CD1c-positive myeloid dendritic cell (primary cell): Measurements from ENCODE around the gene SAMM50.

Experiments
- DNase-seq: peaks from one replicate; pipeline ENCODE4 v3.0.0-alpha.2; 2016; ENCODE audit errors: extremely low spot score

Gene SAMM50

GRCh38 chr22:43945632-43946383, 9.4 kb upstream of the SAMM50 start:
- DNase-seq, result peak; percentile 67

GRCh38 chr22:43946384-43946667, 8.9 kb upstream of the SAMM50 start:
- DNase-seq, result no peak

GRCh38 chr22:43948836-43949406, 6.3 kb upstream of the SAMM50 start:
- no peak for DNase-seq

- DNase-seq, result no peak
Observed at GRCh38 chr22:43951391-43951790, 3.9 kb upstream of the SAMM50 start.

DNA sequence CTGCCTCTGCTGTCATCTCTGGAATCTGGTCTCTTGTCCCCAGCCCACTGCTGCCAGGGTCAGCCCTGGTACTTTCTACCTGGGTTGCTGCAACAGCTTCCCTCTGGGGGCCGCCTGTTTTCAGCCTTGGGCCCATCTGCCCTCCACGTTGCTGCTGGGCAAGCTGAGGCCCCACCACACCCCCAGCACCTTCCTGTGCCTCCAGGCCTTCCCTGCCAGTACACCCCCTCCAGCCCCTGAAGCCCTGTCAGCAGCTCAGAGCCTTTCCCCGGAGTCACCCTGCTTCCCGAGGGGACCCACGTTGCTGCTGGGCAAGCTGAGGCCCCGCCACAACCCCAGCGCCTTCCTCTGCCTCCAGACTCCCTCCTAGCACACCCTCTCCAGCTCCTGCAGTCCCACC, 3.3 kb upstream of the SAMM50 start:
- DNase-seq, result no peak

DNA sequence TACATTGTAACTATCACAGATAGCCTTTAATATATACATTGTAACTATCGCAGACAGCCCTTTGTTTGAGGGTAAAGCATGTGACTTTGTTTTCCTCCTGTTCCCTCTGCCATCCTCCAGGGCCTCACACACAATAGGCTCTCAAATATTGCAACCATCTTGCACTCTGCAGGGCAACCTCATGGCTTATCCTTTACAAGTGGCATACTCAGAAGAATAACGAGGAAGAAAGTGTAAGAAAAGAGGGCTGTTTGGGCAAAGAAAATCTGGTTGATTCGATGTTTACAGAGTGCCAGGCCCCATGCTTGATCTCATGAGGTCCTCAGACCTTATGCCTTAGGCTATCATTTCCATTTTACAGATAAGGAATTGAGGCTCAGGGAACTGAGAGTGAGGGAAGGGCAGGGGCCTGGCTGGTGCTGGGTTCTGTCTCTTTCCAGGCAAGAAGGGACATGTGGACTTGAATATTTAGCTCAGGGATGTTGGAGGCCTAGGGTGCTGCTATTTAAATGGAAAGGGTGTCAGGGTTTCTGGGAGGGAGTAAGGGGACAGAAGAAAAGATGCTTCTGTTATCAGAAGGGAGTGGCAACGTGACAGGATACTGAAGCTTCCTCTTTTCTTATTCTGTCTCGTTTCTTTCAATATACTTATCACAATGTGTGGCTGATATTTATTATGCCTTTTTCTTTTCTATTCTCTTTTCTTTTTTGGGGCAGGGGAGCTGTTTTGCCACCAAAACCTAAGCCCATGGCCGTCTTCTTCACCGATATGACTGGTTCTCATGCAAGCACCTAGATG, 1.1 kb upstream of the SAMM50 start:
- DNase-seq, result peak; percentile 10

GRCh38 chr22:43955883-43956782, 891 bp downstream of the SAMM50 start:
- DNase-seq, result peak; percentile 58

DNA sequence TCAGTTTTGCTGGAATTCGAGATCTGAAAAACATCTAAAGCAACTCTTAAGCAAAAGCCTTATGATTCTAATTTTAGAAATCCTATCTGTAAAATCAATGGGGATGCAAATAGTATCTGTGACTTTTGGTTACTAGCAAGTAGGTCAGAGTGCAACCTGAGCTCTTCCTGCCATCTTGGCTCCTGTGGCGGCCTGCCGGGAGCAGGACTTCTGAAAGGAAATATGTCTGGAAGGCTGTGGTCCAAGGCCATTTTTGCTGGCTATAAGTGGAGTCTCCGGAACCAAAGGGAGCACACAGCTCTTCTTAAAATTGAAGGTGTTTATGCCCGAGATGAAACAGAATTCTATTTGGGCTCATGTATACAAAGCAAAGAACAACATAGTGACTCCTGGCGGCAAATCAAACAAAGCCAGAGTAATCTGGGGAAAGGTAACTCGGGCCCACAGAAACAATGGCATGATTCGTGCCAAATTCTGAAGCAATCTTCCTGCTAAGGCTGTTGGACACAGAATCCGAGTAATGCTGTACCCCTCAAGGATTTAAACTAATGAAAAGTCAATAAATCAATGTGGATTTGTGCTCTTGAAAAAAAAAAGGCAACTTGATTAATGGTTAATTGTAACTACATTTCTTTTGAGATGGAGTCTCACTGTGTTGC, 1.7 kb downstream of the SAMM50 start:
- DNase-seq, result no peak

DNA sequence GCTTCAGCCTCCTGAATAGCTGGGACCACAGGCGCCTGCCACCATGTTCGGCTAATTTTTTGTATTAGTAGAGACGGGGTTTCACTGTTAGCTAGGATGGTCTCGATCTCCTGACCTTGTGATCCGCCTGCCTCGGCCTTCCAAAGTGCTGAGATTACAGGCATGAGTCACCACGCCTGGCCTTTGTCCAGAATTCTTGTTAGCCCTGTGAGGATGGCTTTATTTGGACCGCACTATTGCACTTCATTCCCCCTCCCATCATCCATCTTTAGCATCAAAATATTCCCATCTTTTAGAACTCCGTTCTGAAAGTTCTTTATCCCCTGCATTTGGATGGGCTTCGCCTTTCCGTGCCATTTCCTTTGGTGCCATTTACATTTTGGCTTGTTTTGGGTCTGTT, 2.6 kb downstream of the SAMM50 start:
- DNase-seq, result no peak

- DNase-seq, result no peak
Observed at GRCh38 chr22:43964314-43964857, 9.1 kb downstream of the SAMM50 start.

GRCh38 chr22:43967069-43967468, 11.8 kb downstream of the SAMM50 start:
- DNase-seq, result no peak

DNA sequence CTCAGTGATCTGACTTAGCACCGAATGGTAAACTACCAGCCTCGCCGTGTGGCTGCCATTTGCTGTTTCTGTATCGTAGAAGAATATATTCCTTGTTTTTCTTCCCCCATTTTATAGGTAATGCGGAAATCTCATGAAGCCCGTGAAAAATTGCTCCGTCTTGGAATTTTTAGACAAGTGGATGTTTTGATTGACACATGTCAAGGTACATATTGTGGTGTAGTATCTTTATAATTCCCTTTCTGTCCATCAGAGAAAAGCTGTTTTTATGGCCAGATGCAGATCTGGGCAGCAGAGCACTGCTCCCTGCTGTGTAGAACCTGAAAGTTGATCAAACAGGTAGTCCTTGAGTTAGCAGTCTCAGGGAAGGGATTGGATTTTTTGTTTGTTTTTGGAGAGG, 13.4 kb downstream of the SAMM50 start:
- no peak for DNase-seq

- no peak for DNase-seq
Observed at GRCh38 chr22:43969021-43969878, 14.0 kb downstream of the SAMM50 start.

GRCh38 chr22:43969989-43970755, 14.9 kb downstream of the SAMM50 start:
- DNase-seq, result no peak

DNA sequence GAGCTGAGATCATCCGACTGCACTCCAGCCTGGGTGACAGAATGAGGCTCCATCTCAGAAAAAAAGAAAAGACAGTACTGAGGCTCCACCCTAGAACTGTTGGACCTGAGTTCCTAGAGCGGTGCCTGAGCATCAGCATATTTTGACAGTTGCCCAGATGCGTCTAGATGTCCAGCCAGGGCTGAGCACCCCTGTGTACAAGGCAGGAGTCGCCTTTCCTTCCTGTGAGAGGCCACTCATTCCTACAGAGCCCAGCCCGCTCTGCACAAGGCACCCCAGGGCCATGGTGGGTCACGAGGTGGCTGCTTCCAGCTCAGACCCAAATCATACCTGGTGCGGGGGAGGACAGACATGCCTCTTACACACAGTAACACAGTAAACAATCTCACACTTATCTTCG, 15.9 kb downstream of the SAMM50 start:
- DNase-seq, result no peak

DNA sequence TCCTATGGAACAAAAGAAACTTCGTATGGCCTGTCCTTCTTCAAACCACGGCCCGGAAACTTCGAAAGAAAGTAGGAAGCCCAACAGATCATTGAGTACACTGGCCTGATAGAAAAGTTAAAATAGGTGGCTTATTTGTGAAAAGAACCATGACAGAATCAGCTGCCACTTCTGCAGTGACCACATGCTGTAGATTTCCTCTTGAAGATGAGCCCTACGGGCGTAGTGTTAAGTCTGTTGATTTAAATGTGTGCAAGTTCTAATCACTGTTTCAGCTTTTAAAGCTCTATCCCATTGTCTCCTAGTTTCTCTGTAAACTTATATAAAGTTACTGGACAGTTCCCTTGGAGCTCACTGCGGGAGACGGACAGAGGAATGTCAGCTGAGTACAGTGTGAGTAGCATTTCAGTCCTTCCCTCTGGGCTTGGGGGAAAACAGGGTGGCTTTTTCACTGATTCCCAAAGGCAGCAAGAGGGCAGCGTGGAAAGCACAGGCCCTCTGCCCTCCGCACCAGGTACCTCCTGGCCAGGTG, 17.8 kb downstream of the SAMM50 start:
- DNase-seq, result no peak

GRCh38 chr22:43974028-43974545, 18.8 kb downstream of the SAMM50 start:
- no peak for DNase-seq

GRCh38 chr22:43975041-43975440, 19.8 kb downstream of the SAMM50 start:
- DNase-seq, result no peak
